Muscle of leg (tissue), 11 donors: Measurements from ENCODE around the gene GRIA1. TPM values are rescaled to one million over a fixed set of nuclear protein-coding genes. Genes with fewer than 3 reads are reported as not detected.

Experiments used
- DNase-seq: peaks from one replicate; pipeline ENCODE4 v3.0.0; 2013
- H3K27ac ChIP-seq: one replicate; pipeline ENCODE4 v1.5.1; 2013; ENCODE audit warnings: mild to moderate bottlenecking, low read length, control low read depth
- H3K27me3 ChIP-seq: one replicate; pipeline ENCODE4 v1.6.1; 2013; ENCODE audit warnings: low read length; ENCODE audit not compliant: control insufficient read depth, insufficient read depth
- H3K36me3 ChIP-seq: one replicate; pipeline ENCODE4 v1.6.1; 2013; ENCODE audit warnings: low read length; ENCODE audit not compliant: control insufficient read depth, insufficient read depth
- H3K4me1 ChIP-seq: one replicate; pipeline ENCODE4 v1.6.1; 2013; ENCODE audit warnings: low read length; ENCODE audit not compliant: control insufficient read depth, insufficient read depth
- H3K4me3 ChIP-seq: one replicate; pipeline ENCODE4 v1.5.1; 2013; ENCODE audit warnings: low read length, control low read depth
- H3K9me3 ChIP-seq: replicated peaks from 2 replicates; pipeline ENCODE4 v1.6.1; 2013; ENCODE audit warnings: low read depth, low read length; ENCODE audit not compliant: control insufficient read depth
- WGBS: methylation state at CpG from one replicate; pipeline ENCODE4 v1.1.5; 2013; ENCODE audit warnings: missing lambda C conversion rate; ENCODE audit not compliant: insufficient coverage; 5-methylcytosine and 5-hydroxymethylcytosine counted together
- polyA plus RNA-seq, 8 donors: library from polyadenylated mRNA; unstranded; fragments of 120-200 nt; gene quantifications; one replicate each; pipeline versions ENCODE4 v1.2.1 to v1.2.3, GENCODE V29; 2013; ENCODE audit warnings: inconsistent platforms in 1 of 8, low replicate concordance in 1 of 8; ENCODE audit not compliant: insufficient read length in 8 of 8, insufficient read depth in 1 of 8
- total RNA-seq: library from RNA; stranded (reverse); fragments of 120-200 nt; gene quantifications from one replicate; pipeline ENCODE4 v1.2.4, GENCODE V29; 2013

GRIA1 gene
- total and polyA plus RNA-seq, 9 donors = 0.37 to 1.1 (median 0.84) TPM

GRCh38 chr5:153809166-153809565, 318.7 kb downstream of the GRIA1 start:
- Histone ChIP-seq H3K27me3 (peaks cover 2% of the 10 kb centered on the region), H3K9me3 (no peaks in the 10 kb centered on the region), H3K27ac (no peak overlapping the region), H3K36me3 (no peaks in the 10 kb centered on the region), H3K4me1 (no peaks in the 10 kb centered on the region), H3K4me3 (no peak overlapping the region)
- DNase-seq = no peak

GRCh38 chr5:153813901-153814300, 323.4 kb downstream of the GRIA1 start:
- Histone ChIP-seq H3K9me3 (no peaks in the 10 kb centered on the region), H3K4me1 (no peaks in the 10 kb centered on the region), H3K4me3 (no peak overlapping the region), H3K27me3 (peaks cover 2% of the 10 kb centered on the region), H3K27ac (no peak overlapping the region), H3K36me3 (no peaks in the 10 kb centered on the region)
- DNase-seq = no peak
- WGBS = 71% methylated on average over 3 of the region's 4 CpGs

GRCh38 chr5:153816870-153817269, 326.4 kb downstream of the GRIA1 start:
- Histone ChIP-seq H3K4me1 (no peaks in the 10 kb centered on the region), H3K27ac (no peak overlapping the region), H3K4me3 (no peak overlapping the region), H3K36me3 (no peaks in the 10 kb centered on the region), H3K27me3 (no peaks in the 10 kb centered on the region), H3K9me3 (no peaks in the 10 kb centered on the region)
- 83% methylated on average over 1 of the region's 2 CpGs for WGBS
- DNase-seq = no peak

- Histone ChIP-seq H3K27ac (no peak overlapping the region), H3K27me3 (no peaks in the 10 kb centered on the region), H3K4me1 (no peaks in the 10 kb centered on the region), H3K36me3 (no peaks in the 10 kb centered on the region), H3K4me3 (no peak overlapping the region), H3K9me3 (no peaks in the 10 kb centered on the region)
- 88% methylated on average over 2 of the region's 2 CpGs for WGBS
- no peak for DNase-seq
Measured at GRCh38 chr5:153818626-153819025, 328.2 kb downstream of the GRIA1 start.

- WGBS = no CpG with 5 or more reads among the region's 3 CpGs
- no peak overlapping the region for H3K4me3 ChIP-seq
- DNase-seq = no peak
- H3K36me3 ChIP-seq = no peaks in the 10 kb centered on the region
- no peaks in the 10 kb centered on the region for H3K9me3 ChIP-seq
- H3K27ac ChIP-seq = no peak overlapping the region
- H3K27me3 ChIP-seq = peaks cover 2% of the 10 kb centered on the region
- H3K4me1 ChIP-seq = peaks cover 3% of the 10 kb centered on the region
Measured at GRCh38 chr5:153823036-153823435, 332.6 kb downstream of the GRIA1 start.

GRCh38 chr5:153824909-153825308, 334.4 kb downstream of the GRIA1 start:
- Histone ChIP-seq H3K36me3 (no peaks in the 10 kb centered on the region), H3K9me3 (no peaks in the 10 kb centered on the region), H3K4me1 (peaks cover 3% of the 10 kb centered on the region), H3K27ac (no peak overlapping the region), H3K4me3 (no peak overlapping the region), H3K27me3 (peaks cover 2% of the 10 kb centered on the region)
- WGBS = 38% methylated on average over 6 of the region's 6 CpGs
- no peak for DNase-seq

- peak; percentile 76 for DNase-seq
- H3K36me3 ChIP-seq = no peaks in the 10 kb centered on the region
- WGBS = no CpG with 5 or more reads among the region's 4 CpGs
- peaks cover 2% of the 10 kb centered on the region for H3K27me3 ChIP-seq
- peaks cover 3% of the 10 kb centered on the region for H3K4me1 ChIP-seq
- H3K27ac ChIP-seq = no peak overlapping the region
- H3K9me3 ChIP-seq = no peaks in the 10 kb centered on the region
- no peak overlapping the region for H3K4me3 ChIP-seq
Measured at GRCh38 chr5:153827397-153827796, 336.9 kb downstream of the GRIA1 start.

- Histone ChIP-seq H3K27ac (no peak overlapping the region), H3K36me3 (no peaks in the 10 kb centered on the region), H3K9me3 (no peaks in the 10 kb centered on the region), H3K4me3 (no peak overlapping the region), H3K27me3 (peaks cover 2% of the 10 kb centered on the region), H3K4me1 (peaks cover 3% of the 10 kb centered on the region)
- no peak for DNase-seq
- WGBS = no CpG with 5 or more reads among the region's 8 CpGs
Measured at GRCh38 chr5:153829510-153830065, 339.1 kb downstream of the GRIA1 start.

- H3K36me3 ChIP-seq = no peaks in the 10 kb centered on the region
- 60% methylated on average over 1 of the region's 2 CpGs for WGBS
- no peaks in the 10 kb centered on the region for H3K27me3 ChIP-seq
- no peaks in the 10 kb centered on the region for H3K4me1 ChIP-seq
- H3K27ac ChIP-seq = no peak overlapping the region
- H3K9me3 ChIP-seq = no peaks in the 10 kb centered on the region
- DNase-seq = peak; percentile 35
- H3K4me3 ChIP-seq = no peak overlapping the region
Measured at GRCh38 chr5:153831973-153832372, 341.5 kb downstream of the GRIA1 start.

GRCh38 chr5:153835891-153836515, 345.5 kb downstream of the GRIA1 start:
- H3K27me3 ChIP-seq = no peaks in the 10 kb centered on the region
- no CpG with 5 or more reads among the region's 4 CpGs for WGBS
- no peaks in the 10 kb centered on the region for H3K9me3 ChIP-seq
- no peaks in the 10 kb centered on the region for H3K36me3 ChIP-seq
- H3K4me1 ChIP-seq = no peaks in the 10 kb centered on the region
- H3K4me3 ChIP-seq = no peak overlapping the region
- H3K27ac ChIP-seq = no peak overlapping the region
- DNase-seq = no peak
